SJCRH30 (cell line): Measurements from ENCODE around the gene SLC39A11. TPM values are rescaled to one million over a fixed set of nuclear protein-coding genes. Genes with fewer than 3 reads are reported as not detected.
"Not testable (repeated sequence)": the region's sequence is repeated elsewhere in the genome, so short reads cannot be mapped to it uniquely, and the experiment has no call there.

Experiments
- DNase-seq, 2 experiments: peaks; one replicate each; pipeline ENCODE4 v3.0.0-alpha.2; 2015 to 2020
- H3K27ac ChIP-seq: fragments of 250-450 bp; sonication (Bioruptor Pico); 2 replicates; pipeline ENCODE4 v1.5.1; 2020; ENCODE audit warnings: mild to moderate bottlenecking, moderate library complexity
- H3K27me3 ChIP-seq: fragments of 250-450 bp; sonication (Bioruptor Pico); 2 replicates; pipeline ENCODE4 v1.5.1; 2020; ENCODE audit warnings: mild to moderate bottlenecking, moderate library complexity
- H3K36me3 ChIP-seq: fragments of 250-450 bp; sonication (Bioruptor Pico); 2 replicates; pipeline ENCODE4 v1.5.1; 2020; ENCODE audit warnings: mild to moderate bottlenecking, moderate library complexity
- H3K4me1 ChIP-seq: fragments of 250-450 bp; sonication (Bioruptor Pico); 2 replicates; pipeline ENCODE4 v1.5.1; 2020; ENCODE audit warnings: mild to moderate bottlenecking, moderate library complexity
- H3K4me3 ChIP-seq: fragments of 250-450 bp; sonication (Bioruptor Pico); 2 replicates; pipeline ENCODE4 v1.5.1; 2020; ENCODE audit warnings: mild to moderate bottlenecking, moderate library complexity
- H3K9me3 ChIP-seq: fragments of 250-450 bp; sonication (Bioruptor Pico); replicated peaks from 2 replicates; pipeline ENCODE4 v1.5.1; 2020; ENCODE audit warnings: mild to moderate bottlenecking, moderate library complexity
- total RNA-seq: library from RNA; depleted of rRNA; stranded (reverse); fragments of >200 nt; shearing (Covaris generic); gene quantifications from 2 replicates; pipeline ENCODE4 v1.2.3, GENCODE V29; 2014

Gene SLC39A11
- total RNA-seq, 1 experiment from 2014 or later = 9.3 TPM

GRCh38 chr17:73003487-73003886, 89.0 kb downstream of the SLC39A11 start:
- Histone ChIP-seq H3K27me3 (peaks cover 3% of the 10 kb centered on the region; the same call in 1 of the 2 replicates), H3K4me1 (no peaks in the 10 kb centered on the region), H3K36me3 (no peaks in the 10 kb centered on the region), H3K4me3 (no peak overlapping the region), H3K9me3 (no peaks in the 10 kb centered on the region), H3K27ac (no peak overlapping the region)
- DNase-seq = no peak

GRCh38 chr17:73000832-73001231, 91.7 kb downstream of the SLC39A11 start:
- H3K27me3 ChIP-seq = 0 out of 2 replicates have a peak, but pooled peaks cover 3% of the 10 kb centered on the region
- H3K9me3 ChIP-seq = no peaks in the 10 kb centered on the region; the same call in 1 of the 2 replicates
- H3K4me3 ChIP-seq = no peak overlapping the region
- no peak overlapping the region for H3K27ac ChIP-seq
- H3K36me3 ChIP-seq = no peaks in the 10 kb centered on the region
- H3K4me1 ChIP-seq = no peaks in the 10 kb centered on the region
- DNase-seq = no peak

GRCh38 chr17:72999474-72999873, 93.0 kb downstream of the SLC39A11 start:
- not testable (repeated sequence) for H3K27me3 ChIP-seq, H3K4me3 ChIP-seq, H3K27ac ChIP-seq, H3K9me3 ChIP-seq, H3K4me1 ChIP-seq, H3K36me3 ChIP-seq, DNase-seq

GRCh38 chr17:72998343-72998742, 94.1 kb downstream of the SLC39A11 start:
- no peaks in the 10 kb centered on the region; the same call in 1 of the 2 replicates for H3K9me3 ChIP-seq
- no peak for DNase-seq
- no peak overlapping the region for H3K4me3 ChIP-seq
- H3K4me1 ChIP-seq = no peaks in the 10 kb centered on the region
- no peak overlapping the region for H3K27ac ChIP-seq
- H3K36me3 ChIP-seq = no peaks in the 10 kb centered on the region
- 0 out of 2 replicates have a peak, but pooled peaks cover 3% of the 10 kb centered on the region for H3K27me3 ChIP-seq

- Histone ChIP-seq H3K4me3 (no peak overlapping the region), H3K4me1 (no peaks in the 10 kb centered on the region), H3K36me3 (no peaks in the 10 kb centered on the region), H3K27me3 (0 out of 2 replicates have a peak, but pooled peaks cover 3% of the 10 kb centered on the region), H3K9me3 (no peaks in the 10 kb centered on the region; the same call in 1 of the 2 replicates), H3K27ac (no peak overlapping the region)
- DNase-seq = no peak
Measured at GRCh38 chr17:72997559-72997958, 94.9 kb downstream of the SLC39A11 start.

- Histone ChIP-seq H3K4me1 (no peaks in the 10 kb centered on the region), H3K27ac (no peak overlapping the region), H3K27me3 (peaks cover 3% of the 10 kb centered on the region; the same call in 1 of the 2 replicates), H3K4me3 (no peak overlapping the region), H3K36me3 (no peaks in the 10 kb centered on the region), H3K9me3 (no peaks in the 10 kb centered on the region; the same call in 1 of the 2 replicates)
- DNase-seq = no peak
Measured at GRCh38 chr17:72996791-72997190, 95.7 kb downstream of the SLC39A11 start.

- Histone ChIP-seq H3K4me1 (no peaks in the 10 kb centered on the region), H3K27me3 (peaks cover under 1% of the 10 kb centered on the region; the same call in 1 of the 2 replicates), H3K9me3 (no peaks in the 10 kb centered on the region; the same call in 1 of the 2 replicates), H3K36me3 (no peaks in the 10 kb centered on the region), H3K4me3 (no peak overlapping the region), H3K27ac (no peak overlapping the region)
- DNase-seq = no peak
Measured at GRCh38 chr17:72995008-72995656, 97.4 kb downstream of the SLC39A11 start.

- not testable (repeated sequence) for DNase-seq, H3K27me3 ChIP-seq, H3K4me1 ChIP-seq, H3K9me3 ChIP-seq, H3K36me3 ChIP-seq, H3K27ac ChIP-seq, H3K4me3 ChIP-seq
Measured at GRCh38 chr17:72992783-72993467, 99.6 kb downstream of the SLC39A11 start.

GRCh38 chr17:72991651-72992050, 100.8 kb downstream of the SLC39A11 start:
- no peaks in the 10 kb centered on the region for H3K36me3 ChIP-seq
- no peak overlapping the region for H3K4me3 ChIP-seq
- no peak overlapping the region for H3K27ac ChIP-seq
- DNase-seq = no peak
- no peaks in the 10 kb centered on the region; the same call in 1 of the 2 replicates for H3K9me3 ChIP-seq
- no peaks in the 10 kb centered on the region; the same call in 1 of the 2 replicates for H3K27me3 ChIP-seq
- H3K4me1 ChIP-seq = no peaks in the 10 kb centered on the region

- no peaks in the 10 kb centered on the region; the same call in 1 of the 2 replicates for H3K27me3 ChIP-seq
- DNase-seq = no peak
- no peaks in the 10 kb centered on the region for H3K9me3 ChIP-seq
- H3K27ac ChIP-seq = no peak overlapping the region
- no peaks in the 10 kb centered on the region for H3K4me1 ChIP-seq
- H3K4me3 ChIP-seq = no peak overlapping the region
- H3K36me3 ChIP-seq = no peaks in the 10 kb centered on the region
Measured at GRCh38 chr17:72989074-72989610, 103.3 kb downstream of the SLC39A11 start.

GRCh38 chr17:72988451-72988850, 104.0 kb downstream of the SLC39A11 start:
- H3K27me3 ChIP-seq = no peaks in the 10 kb centered on the region; the same call in 1 of the 2 replicates

GRCh38 chr17:72987166-72987565, 105.3 kb downstream of the SLC39A11 start:
- no peak for DNase-seq
- no peaks in the 10 kb centered on the region for H3K4me1 ChIP-seq
- H3K4me3 ChIP-seq = no peak overlapping the region
- H3K36me3 ChIP-seq = no peaks in the 10 kb centered on the region
- H3K27me3 ChIP-seq = no peaks in the 10 kb centered on the region; the same call in 1 of the 2 replicates
- H3K9me3 ChIP-seq = no peaks in the 10 kb centered on the region
- no peak overlapping the region for H3K27ac ChIP-seq

More at GRCh38 chr17:72988451-72988850, 104.0 kb downstream of the SLC39A11 start:
- H3K4me1 ChIP-seq = no peaks in the 10 kb centered on the region
- no peaks in the 10 kb centered on the region for H3K9me3 ChIP-seq
- no peak overlapping the region for H3K4me3 ChIP-seq
- no peaks in the 10 kb centered on the region for H3K36me3 ChIP-seq
- H3K27ac ChIP-seq = no peak overlapping the region
- DNase-seq = no peak

GRCh38 chr17:72985882-72986720, 106.4 kb downstream of the SLC39A11 start:
- Histone ChIP-seq H3K9me3 (no peaks in the 10 kb centered on the region), H3K4me1 (no peaks in the 10 kb centered on the region), H3K4me3 (no peak overlapping the region), H3K27me3 (no peaks in the 10 kb centered on the region), H3K36me3 (no peaks in the 10 kb centered on the region), H3K27ac (no peak overlapping the region)
- DNase-seq = peak; percentile 70 to 91

GRCh38 chr17:72984926-72985325, 107.6 kb downstream of the SLC39A11 start:
- no peak for DNase-seq
- no peaks in the 10 kb centered on the region for H3K9me3 ChIP-seq
- H3K27me3 ChIP-seq = no peaks in the 10 kb centered on the region
- no peak overlapping the region for H3K4me3 ChIP-seq
- no peaks in the 10 kb centered on the region for H3K36me3 ChIP-seq
- no peak overlapping the region for H3K27ac ChIP-seq
- H3K4me1 ChIP-seq = no peaks in the 10 kb centered on the region
